Duodenal mucosa (tissue), 2 donors: ENCODE measurements around the gene SLC44A1.

ENCODE experiments used
- H3K27ac ChIP-seq: one replicate; pipeline ENCODE4 v1.7.0; 2013; ENCODE audit warnings: low read depth, low read length
- H3K27me3 ChIP-seq, 2 donors: one replicate each; pipeline ENCODE4 v1.7.0; 2013; ENCODE audit warnings: low read length in 2 of 2, control low read depth in 1 of 2; ENCODE audit not compliant: insufficient read depth in 2 of 2, control insufficient read depth in 1 of 2
- H3K36me3 ChIP-seq, 2 donors: one replicate each; pipeline ENCODE4 v1.7.0; 2013; ENCODE audit warnings: low read length in 2 of 2, control low read depth in 1 of 2; ENCODE audit not compliant: insufficient read depth in 2 of 2, control insufficient read depth in 1 of 2
- H3K4me1 ChIP-seq, 2 donors: one replicate each; pipeline ENCODE4 v1.7.0; 2013; ENCODE audit warnings: low read length in 2 of 2, control low read depth in 1 of 2; ENCODE audit not compliant: insufficient read depth in 2 of 2, control insufficient read depth in 1 of 2
- H3K4me3 ChIP-seq, 2 donors: one replicate each; pipeline ENCODE4 v1.7.0; 2013; ENCODE audit warnings: low read length in 2 of 2, low read depth in 1 of 2
- H3K9ac ChIP-seq, 2 donors: one replicate each; pipeline ENCODE4 v1.7.0; 2013; ENCODE audit warnings: low read length in 2 of 2, low read depth in 1 of 2
- H3K9me3 ChIP-seq, 2 donors: one replicate each; pipeline ENCODE4 v1.7.0; 2013; ENCODE audit warnings: low read length in 2 of 2, control low read depth in 1 of 2; ENCODE audit not compliant: control insufficient read depth in 1 of 2

Gene SLC44A1

DNA sequence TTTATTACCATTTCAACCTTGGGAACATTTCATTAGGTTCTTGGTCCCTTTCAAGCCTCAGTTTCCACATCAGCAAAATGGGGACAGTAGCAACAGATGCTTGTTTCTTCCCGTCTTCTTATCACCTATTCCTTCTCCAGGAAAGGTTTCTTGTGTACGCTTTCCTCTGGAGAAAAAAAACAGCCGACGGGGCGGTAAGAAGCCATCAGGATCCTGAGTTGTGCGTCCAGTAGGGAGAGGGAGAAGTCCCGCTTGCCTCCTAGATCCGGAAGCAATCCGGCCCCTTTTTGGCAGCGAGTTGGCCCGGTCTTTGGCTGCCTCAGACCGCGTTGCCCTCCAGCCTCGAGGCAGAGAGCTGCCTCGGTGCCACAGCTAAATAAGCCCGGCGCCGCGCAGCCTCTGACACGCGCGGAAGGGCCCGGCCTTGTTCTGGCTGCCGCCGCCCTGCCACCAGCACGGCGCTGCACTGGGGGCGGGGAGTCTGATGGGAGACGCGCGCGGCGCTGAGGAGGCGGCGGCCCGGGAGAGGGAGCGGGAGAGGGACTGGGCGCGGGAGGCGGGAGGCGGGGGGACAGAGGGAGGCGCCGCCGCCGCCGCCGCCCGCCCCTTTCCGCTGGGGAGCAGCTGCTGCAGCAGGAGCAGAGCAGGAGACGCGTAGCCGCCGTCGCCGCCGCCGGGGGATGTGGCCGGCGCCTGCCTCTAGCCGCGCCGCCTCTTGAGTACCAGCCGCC is at the start of gene SLC44A1:
Gene SLC44A1 (plus strand): TSS at position 649 of the 731 bp plus-strand sequence. CDS start 218 bp downstream, outside the sequence.
- no peaks in the 10 kb centered on the region for H3K27me3 ChIP-seq
- peak within 1 kb of the TSS; percentile 68 for H3K27ac ChIP-seq
- peak within 1 kb of the TSS; percentile 83 to 87 for H3K9ac ChIP-seq
- H3K4me3 ChIP-seq, result peak within 1 kb of the TSS; percentile 89 to 92
- no peaks in the 10 kb centered on the region for H3K9me3 ChIP-seq
- no peaks in the 10 kb centered on the region for H3K36me3 ChIP-seq
- H3K4me1 ChIP-seq, result peaks cover 14 to 23% of the 10 kb centered on the region in 2 donors

DNA sequence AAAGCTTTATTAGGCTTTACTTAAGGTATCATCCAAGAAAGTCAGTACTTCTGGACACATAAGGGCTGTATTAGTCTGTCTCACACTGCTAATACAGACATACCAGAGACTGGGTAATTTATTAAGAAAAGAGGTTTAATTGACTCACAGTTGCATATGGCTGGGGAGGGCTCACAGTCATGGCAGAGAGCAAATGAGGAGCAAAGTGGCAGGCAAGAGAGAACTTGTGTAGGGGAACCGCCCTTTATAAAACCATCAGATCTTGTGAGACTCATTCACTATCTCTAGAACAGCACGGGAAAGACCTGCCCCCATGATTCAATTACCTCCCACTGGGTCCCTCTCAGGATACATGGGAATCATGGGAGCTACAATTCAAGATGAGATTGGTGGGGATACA is 49.2 kb upstream of the SLC44A1 start:
- Histone ChIP-seq H3K4me1 (no peaks in the 10 kb centered on the region), H3K9me3 (no peaks in the 10 kb centered on the region), H3K27me3 (no peaks in the 10 kb centered on the region), H3K36me3 (no peaks in the 10 kb centered on the region), H3K4me3 (no peak overlapping the region), H3K9ac (no peak overlapping the region), H3K27ac (no peak overlapping the region)

DNA sequence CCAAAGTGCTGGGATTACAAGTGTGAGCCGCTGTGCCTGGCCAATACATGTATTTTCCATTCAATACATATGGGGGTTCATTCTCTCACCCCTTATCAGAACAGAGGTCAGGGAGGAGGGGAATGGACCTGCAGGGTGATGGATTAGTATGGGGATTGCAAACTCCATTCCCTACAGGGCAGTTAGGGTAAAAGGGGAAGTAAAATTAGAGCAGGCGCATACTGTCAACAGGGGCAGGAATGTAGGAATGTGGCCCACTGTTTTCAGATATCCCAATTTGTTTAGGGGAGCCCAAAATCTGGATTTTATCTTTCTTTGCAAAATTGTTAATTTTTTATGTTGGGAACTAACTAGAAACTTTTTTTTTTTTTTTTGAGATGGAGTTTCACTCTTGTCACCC is 46.4 kb upstream of the SLC44A1 start:
- Histone ChIP-seq H3K27me3 (no peaks in the 10 kb centered on the region), H3K27ac (no peak overlapping the region), H3K4me3 (no peak overlapping the region), H3K4me1 (no peaks in the 10 kb centered on the region), H3K9ac (no peak overlapping the region), H3K9me3 (no peaks in the 10 kb centered on the region), H3K36me3 (no peaks in the 10 kb centered on the region)

DNA sequence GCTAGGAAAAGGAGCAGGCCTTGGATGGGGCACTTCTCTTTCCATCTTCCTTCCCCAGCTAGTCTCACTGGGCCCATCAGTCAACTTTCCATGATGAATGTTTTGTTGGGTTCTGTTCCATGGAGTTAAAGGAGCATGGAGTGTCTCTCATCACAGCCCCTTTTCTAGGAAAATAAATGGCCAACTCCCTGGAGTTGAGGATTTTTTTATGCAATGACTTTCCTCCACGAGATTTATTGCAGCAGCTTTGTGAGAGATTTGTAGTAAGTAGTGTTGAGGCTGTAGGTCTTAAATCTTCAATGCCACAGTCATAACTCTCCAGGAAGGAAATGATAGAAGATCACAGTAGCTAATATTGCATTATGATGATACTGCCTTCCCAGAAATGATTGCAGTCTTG is 45.6 kb upstream of the SLC44A1 start:
- H3K4me1 ChIP-seq, result no peaks in the 10 kb centered on the region
- no peak overlapping the region for H3K9ac ChIP-seq
- no peak overlapping the region for H3K27ac ChIP-seq
- no peaks in the 10 kb centered on the region for H3K36me3 ChIP-seq
- H3K4me3 ChIP-seq, result no peak overlapping the region
- no peaks in the 10 kb centered on the region for H3K27me3 ChIP-seq
- H3K9me3 ChIP-seq, result no peaks in the 10 kb centered on the region

DNA sequence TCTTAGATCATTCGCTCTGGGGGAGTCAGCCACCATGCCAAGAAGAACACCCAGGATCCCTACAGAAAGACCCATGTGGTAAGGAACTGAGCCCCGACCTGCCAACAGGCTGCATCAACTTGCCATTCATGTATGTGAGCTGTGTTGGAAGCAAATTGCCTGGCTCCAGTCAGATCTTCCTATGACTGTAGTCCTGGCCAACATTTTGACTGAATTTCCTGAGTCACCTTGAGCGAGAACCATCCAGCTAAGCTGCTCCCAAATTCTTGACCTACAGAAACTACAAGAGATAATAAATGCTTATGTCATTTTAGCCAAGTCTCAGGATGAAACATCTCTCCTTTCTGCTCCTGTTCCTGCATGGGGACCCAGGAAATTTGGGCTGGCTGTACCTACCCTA is 40.0 kb upstream of the SLC44A1 start:
- H3K36me3 ChIP-seq, result no peaks in the 10 kb centered on the region
- no peak overlapping the region for H3K27ac ChIP-seq
- H3K9ac ChIP-seq, result no peak overlapping the region
- no peaks in the 10 kb centered on the region for H3K27me3 ChIP-seq
- no peaks in the 10 kb centered on the region for H3K9me3 ChIP-seq
- H3K4me1 ChIP-seq, result peaks cover 0 to 4% of the 10 kb centered on the region in 2 donors
- H3K4me3 ChIP-seq, result no peak overlapping the region

DNA sequence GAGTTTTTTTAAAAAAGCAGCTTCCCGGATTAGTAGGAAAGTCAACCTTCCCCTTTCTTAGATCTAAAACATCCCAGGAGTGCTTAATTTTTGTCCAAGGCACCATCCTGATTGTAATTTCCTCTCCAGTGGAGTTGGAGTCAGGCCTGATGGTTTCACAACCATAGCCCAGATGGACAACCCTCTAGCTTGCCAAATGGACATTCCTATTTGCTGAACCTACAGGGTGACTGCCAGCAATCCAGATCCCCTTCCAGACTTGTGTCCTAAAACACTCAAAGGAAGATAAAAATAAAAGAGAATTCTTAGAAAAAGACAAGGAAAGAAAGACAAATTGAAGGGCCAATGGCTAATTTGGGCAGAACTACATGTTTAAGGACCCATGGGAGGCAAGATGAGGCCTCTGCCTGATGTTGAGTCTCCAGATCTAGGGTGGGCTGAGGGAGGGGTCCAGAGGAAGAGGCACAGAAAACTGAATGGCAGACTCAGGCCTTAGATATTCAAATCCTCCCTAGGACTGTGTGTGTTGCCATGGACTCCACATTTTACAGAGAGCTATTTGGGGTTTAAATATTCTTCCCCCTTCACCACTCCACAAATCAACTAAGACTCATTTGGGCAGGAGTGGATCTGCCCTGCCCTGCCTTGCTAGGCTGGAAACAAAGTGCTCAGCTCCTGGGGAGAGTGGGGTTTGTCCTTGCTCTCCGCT is 38.5 kb upstream of the SLC44A1 start:
- no peak overlapping the region for H3K4me3 ChIP-seq
- no peak overlapping the region for H3K9ac ChIP-seq
- H3K4me1 ChIP-seq, result peaks cover 0 to 4% of the 10 kb centered on the region in 2 donors
- no peaks in the 10 kb centered on the region for H3K9me3 ChIP-seq
- no peaks in the 10 kb centered on the region for H3K27me3 ChIP-seq
- H3K36me3 ChIP-seq, result no peaks in the 10 kb centered on the region
- H3K27ac ChIP-seq, result no peak overlapping the region

DNA sequence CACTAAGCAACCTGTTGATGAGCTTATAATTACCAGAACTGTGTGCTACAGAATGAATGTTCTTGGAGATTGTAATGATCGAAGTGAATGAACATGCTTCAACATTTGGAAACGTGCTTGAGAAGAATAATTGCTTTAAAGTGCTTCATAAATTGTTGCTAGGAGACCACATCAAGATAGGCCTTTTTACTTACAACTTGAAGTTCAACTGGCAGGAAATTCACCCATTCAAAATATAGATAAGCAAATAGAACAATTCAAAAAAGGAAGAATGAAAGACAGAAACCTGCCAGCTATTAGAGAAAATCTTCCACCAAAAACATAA is 38.0 kb upstream of the SLC44A1 start:
- Histone ChIP-seq H3K36me3 (no peaks in the 10 kb centered on the region), H3K27ac (no peak overlapping the region), H3K4me1 (peaks cover 0 to 4% of the 10 kb centered on the region in 2 donors), H3K9me3 (no peaks in the 10 kb centered on the region), H3K27me3 (no peaks in the 10 kb centered on the region), H3K9ac (no peak overlapping the region), H3K4me3 (no peak overlapping the region)

DNA sequence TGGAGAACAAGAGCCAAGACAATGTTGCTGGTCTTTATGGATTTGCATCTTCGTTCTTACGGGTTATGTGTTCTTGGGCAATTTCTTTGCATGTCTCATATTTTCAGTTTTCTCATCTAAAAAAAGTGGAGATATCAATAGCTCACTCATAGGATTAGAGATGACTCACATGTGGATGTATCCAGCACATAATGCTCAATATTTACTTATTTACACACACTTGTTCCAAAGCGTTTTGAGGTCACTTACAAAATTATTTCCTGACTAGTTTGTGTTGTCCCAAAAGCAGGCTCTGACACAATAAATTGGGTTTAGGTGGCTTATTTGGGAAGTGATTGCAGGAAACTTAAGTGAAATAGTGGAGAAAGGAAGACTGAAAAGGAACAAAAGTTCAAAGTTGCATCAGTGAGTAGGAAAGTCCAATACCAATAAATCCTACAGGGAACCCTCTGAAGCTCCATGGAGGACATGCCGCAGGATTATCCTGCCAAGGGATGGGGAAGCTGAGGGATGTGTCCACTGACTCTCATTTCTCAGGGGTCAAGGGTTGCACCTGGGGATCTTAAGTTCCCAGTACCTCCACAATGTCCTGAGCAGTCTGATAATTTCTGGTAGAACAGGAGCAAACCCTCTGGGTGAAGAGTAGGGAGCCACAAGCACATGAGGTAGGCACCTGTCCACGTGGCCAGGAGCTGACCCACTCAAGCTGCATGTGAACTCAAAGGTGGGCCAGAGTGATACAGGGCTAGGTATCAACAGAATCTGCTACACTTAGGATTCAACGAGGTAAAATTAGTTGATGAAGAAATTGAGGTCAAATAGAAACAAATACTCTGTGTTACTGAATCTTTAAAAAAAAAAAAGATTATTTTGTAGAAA is 37.4 kb upstream of the SLC44A1 start:
- Histone ChIP-seq H3K4me3 (no peak overlapping the region), H3K36me3 (no peaks in the 10 kb centered on the region), H3K27ac (no peak overlapping the region), H3K9me3 (no peaks in the 10 kb centered on the region), H3K27me3 (no peaks in the 10 kb centered on the region), H3K4me1 (peaks cover 0 to 4% of the 10 kb centered on the region in 2 donors), H3K9ac (no peak overlapping the region)

DNA sequence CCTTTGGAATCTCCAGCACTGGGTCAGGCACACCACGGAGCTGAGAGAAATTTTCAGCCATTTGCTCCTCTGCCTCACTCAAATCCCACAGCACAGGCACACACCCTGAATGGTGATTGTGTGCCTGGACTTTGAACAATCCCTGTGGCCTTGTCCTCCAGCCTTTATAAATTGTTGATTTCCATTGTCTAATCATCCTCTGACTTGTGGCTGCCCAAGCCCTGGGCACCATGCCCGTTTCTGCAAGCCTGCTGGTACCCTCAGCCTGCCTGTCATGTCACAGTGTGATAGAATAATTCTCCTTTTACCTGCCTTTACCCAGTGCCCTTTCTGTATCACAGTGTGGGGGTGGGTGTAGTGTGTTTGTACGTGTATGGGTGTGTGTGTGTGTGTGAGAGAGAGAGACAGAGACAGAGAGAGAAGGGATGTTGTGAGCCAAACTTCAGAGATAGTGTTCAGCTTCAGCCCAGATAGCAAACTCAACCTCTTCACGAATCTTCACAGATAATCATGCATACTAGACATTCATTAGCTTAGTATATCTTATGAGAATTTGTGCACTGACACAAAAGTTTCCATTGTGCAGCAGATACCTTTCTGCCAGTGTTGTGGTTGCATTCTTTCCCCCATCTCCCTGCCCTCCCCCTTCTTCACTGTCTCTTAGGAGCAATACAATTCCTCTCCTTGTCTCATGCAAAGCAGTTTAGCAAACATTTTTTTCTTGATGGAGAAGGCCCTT is 27.8 kb upstream of the SLC44A1 start:
- Histone ChIP-seq H3K4me3 (peak overlapping the region; percentile 13 to 19), H3K9ac (no peak overlapping the region)

More for the DNA sequence above, 27.8 kb upstream of the SLC44A1 start:
- Histone ChIP-seq H3K27me3 (no peaks in the 10 kb centered on the region), H3K27ac (no peak overlapping the region), H3K36me3 (no peaks in the 10 kb centered on the region), H3K4me1 (peaks cover 12 to 15% of the 10 kb centered on the region in 2 donors), H3K9me3 (no peaks in the 10 kb centered on the region)
